ENCODE data around the gene AGAP6. TPM values are rescaled to one million over a fixed set of nuclear protein-coding genes. Genes with fewer than 3 reads are reported as not detected.
"Not testable (repeated sequence)": the region's sequence is repeated elsewhere in the genome, so short reads cannot be mapped to it uniquely, and the experiment has no call there.

Gene AGAP6
- total and polyA plus RNA-seq, 2 experiments from 2014 or later = 8.8 to 14.1 TPM

- H3K27ac ChIP-seq; H3K9me3 ChIP-seq (ENCODE audit: low read depth); H3K4me1 ChIP-seq (ENCODE audit: low read depth); H3K36me3 ChIP-seq; H3K27me3 ChIP-seq; DNase-seq (ENCODE audit: low read depth in 1 of 2, low spot score in 1 of 2); H3K4me3 ChIP-seq: not testable (repeated sequence)
Measured at GRCh38 chr10:50014024-50014423, 25.8 kb downstream of the AGAP6 start.

DNA sequence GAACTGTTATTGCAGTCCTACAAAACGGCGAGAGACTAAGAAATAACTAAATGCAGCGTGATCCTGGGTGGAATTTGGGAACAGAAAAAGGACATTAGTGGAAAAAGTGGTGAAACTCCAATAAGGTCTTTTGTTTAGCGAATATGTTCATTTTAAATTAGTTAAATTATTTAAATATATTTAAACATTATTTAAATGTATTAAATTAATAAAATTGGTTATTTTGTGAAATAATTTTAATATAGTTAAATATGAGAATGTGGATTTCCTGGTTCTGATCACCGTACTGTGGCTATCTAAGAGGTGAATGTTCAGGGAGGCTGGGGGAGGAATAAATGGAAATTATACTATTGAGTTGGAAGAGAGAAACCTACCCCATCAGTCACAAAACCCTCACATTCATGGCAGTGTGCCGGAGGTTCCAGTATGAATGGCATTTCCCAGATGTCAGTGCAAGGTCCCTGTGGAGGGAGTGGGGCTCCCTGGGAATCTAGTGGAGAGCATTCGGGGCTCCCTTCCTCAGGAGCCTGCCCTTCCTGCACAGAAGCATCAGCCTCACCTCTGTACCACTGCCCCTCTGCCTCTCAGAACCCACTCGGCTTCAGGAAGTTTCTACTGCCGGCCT lies 27.5 kb downstream of the AGAP6 start:
- not testable (repeated sequence) for H3K36me3 ChIP-seq; H3K4me1 ChIP-seq (ENCODE audit: low read depth); DNase-seq (ENCODE audit: low read depth in 1 of 2, low spot score in 1 of 2); H3K27me3 ChIP-seq; H3K9me3 ChIP-seq (ENCODE audit: low read depth); H3K27ac ChIP-seq; H3K4me3 ChIP-seq

GRCh38 chr10:50016926-50017325 lies 28.7 kb downstream of the AGAP6 start:
- not testable (repeated sequence) for H3K9me3 ChIP-seq (ENCODE audit: low read depth); H3K27ac ChIP-seq; H3K27me3 ChIP-seq; H3K4me3 ChIP-seq; H3K4me1 ChIP-seq (ENCODE audit: low read depth); DNase-seq (ENCODE audit: low read depth in 1 of 2, low spot score in 1 of 2); H3K36me3 ChIP-seq

DNA sequence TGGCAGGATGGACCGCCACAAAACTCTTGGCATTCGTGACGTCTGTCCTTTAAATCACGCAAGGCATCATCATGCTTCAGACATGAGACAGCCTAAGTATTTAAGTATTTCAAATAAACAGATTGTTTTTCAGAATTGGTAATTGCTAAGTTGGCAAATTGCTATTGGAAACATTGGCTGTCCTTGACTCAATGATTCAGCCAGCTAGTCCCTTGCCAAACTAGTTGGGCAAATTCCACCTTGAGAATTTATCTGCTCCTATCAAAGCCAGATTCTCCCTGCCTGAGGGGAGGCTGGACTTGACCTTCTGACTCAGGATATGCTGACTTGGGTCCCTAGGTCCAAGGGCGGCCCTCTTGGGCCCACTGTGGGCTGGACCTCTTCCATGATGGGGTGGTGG lies 29.4 kb downstream of the AGAP6 start:
- not testable (repeated sequence) for H3K4me3 ChIP-seq; H3K4me1 ChIP-seq (ENCODE audit: low read depth); H3K27me3 ChIP-seq; H3K27ac ChIP-seq; DNase-seq (ENCODE audit: low read depth in 1 of 2, low spot score in 1 of 2); H3K36me3 ChIP-seq; H3K9me3 ChIP-seq (ENCODE audit: low read depth)

GRCh38 chr10:50019279-50019678 lies 31.1 kb downstream of the AGAP6 start:
- not testable (repeated sequence) for DNase-seq (ENCODE audit: low read depth in 1 of 2, low spot score in 1 of 2); H3K27ac ChIP-seq; H3K4me3 ChIP-seq; H3K27me3 ChIP-seq; H3K9me3 ChIP-seq (ENCODE audit: low read depth); H3K36me3 ChIP-seq; H3K4me1 ChIP-seq (ENCODE audit: low read depth)

DNA sequence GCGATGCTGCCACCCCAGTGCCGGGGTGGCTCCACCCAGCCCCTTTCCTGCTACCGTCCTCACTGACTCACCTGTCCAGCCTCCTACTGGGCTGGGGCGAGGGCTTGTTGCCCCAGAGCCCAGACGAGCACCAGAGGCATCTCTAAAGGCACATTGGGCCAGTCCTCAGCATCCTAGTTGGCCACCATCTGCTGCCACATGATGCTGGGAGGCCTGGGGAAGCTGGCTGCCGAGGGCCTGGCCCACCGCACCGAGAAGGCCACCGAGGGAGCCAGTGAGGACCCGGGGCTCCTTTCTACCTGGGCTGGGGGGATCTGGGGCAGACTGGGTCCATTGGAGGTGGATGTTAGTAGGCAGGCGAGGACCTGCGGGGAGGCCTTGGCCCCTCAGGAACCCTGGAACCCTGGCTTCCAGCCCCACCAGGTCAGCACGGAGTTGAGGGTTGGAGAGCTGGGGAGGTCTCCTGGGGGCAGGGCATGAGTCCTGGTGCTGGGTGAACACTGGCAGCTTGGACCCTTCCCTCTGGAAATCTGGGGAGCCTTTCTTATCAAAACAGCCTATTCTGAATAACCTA lies 32.3 kb downstream of the AGAP6 start:
- H3K27ac ChIP-seq; H3K4me1 ChIP-seq (ENCODE audit: low read depth); H3K27me3 ChIP-seq; H3K9me3 ChIP-seq (ENCODE audit: low read depth); H3K4me3 ChIP-seq; H3K36me3 ChIP-seq; DNase-seq (ENCODE audit: low read depth in 1 of 2, low spot score in 1 of 2): not testable (repeated sequence)

- Histone ChIP-seq H3K4me3 (no peak overlapping the region), H3K4me1 (ENCODE audit: low read depth) (no peaks in the 10 kb centered on the region), H3K27ac (no peak overlapping the region), H3K36me3 (no peaks in the 10 kb centered on the region), H3K9me3 (ENCODE audit: low read depth) (no peaks in the 10 kb centered on the region), H3K27me3 (no peaks in the 10 kb centered on the region)
- TF ChIP-seq, protein P1, sequence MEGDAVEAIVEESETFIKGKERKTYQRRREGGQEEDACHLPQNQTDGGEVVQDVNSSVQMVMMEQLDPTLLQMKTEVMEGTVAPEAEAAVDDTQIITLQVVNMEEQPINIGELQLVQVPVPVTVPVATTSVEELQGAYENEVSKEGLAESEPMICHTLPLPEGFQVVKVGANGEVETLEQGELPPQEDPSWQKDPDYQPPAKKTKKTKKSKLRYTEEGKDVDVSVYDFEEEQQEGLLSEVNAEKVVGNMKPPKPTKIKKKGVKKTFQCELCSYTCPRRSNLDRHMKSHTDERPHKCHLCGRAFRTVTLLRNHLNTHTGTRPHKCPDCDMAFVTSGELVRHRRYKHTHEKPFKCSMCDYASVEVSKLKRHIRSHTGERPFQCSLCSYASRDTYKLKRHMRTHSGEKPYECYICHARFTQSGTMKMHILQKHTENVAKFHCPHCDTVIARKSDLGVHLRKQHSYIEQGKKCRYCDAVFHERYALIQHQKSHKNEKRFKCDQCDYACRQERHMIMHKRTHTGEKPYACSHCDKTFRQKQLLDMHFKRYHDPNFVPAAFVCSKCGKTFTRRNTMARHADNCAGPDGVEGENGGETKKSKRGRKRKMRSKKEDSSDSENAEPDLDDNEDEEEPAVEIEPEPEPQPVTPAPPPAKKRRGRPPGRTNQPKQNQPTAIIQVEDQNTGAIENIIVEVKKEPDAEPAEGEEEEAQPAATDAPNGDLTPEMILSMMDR (IDR thresholded peaks at IDR 0.05; ENCODE audit: low read depth, low read length) = no peak
- DNase-seq (ENCODE audit: low read depth in 1 of 2, low spot score in 1 of 2) = no peak
Measured at GRCh38 chr10:50021646-50022045, 33.4 kb downstream of the AGAP6 start.

GRCh38 chr10:50024716-50025383 lies 36.6 kb downstream of the AGAP6 start:
- DNase-seq (ENCODE audit: low read depth in 1 of 2, low spot score in 1 of 2); H3K36me3 ChIP-seq; H3K27me3 ChIP-seq; H3K4me1 ChIP-seq (ENCODE audit: low read depth); H3K27ac ChIP-seq; H3K4me3 ChIP-seq; H3K9me3 ChIP-seq (ENCODE audit: low read depth): not testable (repeated sequence)

DNA sequence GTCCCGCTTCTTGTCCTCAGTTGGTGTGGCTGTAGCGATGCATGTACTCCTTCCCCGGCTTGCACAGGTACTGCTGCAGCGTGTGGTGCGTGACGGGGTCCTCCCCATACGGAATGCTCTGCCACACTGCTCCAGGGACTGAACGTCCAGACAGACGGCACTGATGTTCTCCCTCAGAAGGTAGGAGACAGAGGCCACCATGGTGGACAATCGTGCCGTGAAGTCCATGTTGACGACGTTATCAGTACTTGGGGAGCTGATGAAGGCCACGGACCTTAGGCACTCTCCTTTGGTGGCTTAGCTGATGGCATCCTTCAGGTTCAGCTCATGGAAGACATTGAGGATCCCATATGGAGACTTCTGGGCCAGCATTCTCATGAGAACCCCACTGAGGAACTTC lies 37.4 kb downstream of the AGAP6 start:
- H3K27me3 ChIP-seq = no peaks in the 10 kb centered on the region
- H3K4me1 ChIP-seq (ENCODE audit: low read depth) = no peaks in the 10 kb centered on the region
- H3K4me3 ChIP-seq = no peak overlapping the region
- no peak for DNase-seq (ENCODE audit: low read depth in 1 of 2, low spot score in 1 of 2)
- no peaks in the 10 kb centered on the region for H3K9me3 ChIP-seq (ENCODE audit: low read depth)
- TF ChIP-seq, protein P1 (IDR thresholded peaks at IDR 0.05; ENCODE audit: low read depth, low read length) = no peak
- no peaks in the 10 kb centered on the region for H3K36me3 ChIP-seq
- no peak overlapping the region for H3K27ac ChIP-seq
